SK-N-SH (cell line): ENCODE measurements around the gene FYCO1. TPM values are rescaled to one million over a fixed set of nuclear protein-coding genes. Genes with fewer than 3 reads are reported as not detected.
"Not testable (repeated sequence)": the region's sequence is repeated elsewhere in the genome, so short reads cannot be mapped to it uniquely, and the experiment has no call there.

ENCODE experiments used
- CTCF ChIA-PET: fragments of 300-600, 350-600 bp; formaldehyde crosslinking; extraction: SDS; loops from one replicate; lab custom pipeline; 2021; lab: Yijun Ruan, JAX
- POLR2A ChIA-PET: fragments of 350-600 bp; sonication (Branson Sonifier 250); formaldehyde crosslinking; extraction: SDS; loops from one replicate; lab custom pipeline; 2020; ENCODE audit warnings: antibody characterized with exemption, inconsistent platforms; lab: Yijun Ruan, JAX
- DNase-seq: peaks from one replicate; pipeline ENCODE4 v3.0.0; 2012
- H2AFZ ChIP-seq: fragments of 200-600 bp; sonication (generic); 2 replicates; pipeline ENCODE4 v1.8.1; 2016; ENCODE audit warnings: antibody characterized with exemption, mild to moderate bottlenecking, low read depth
- H3F3A ChIP-seq: fragments of 200-600 bp; sonication (generic); replicated peaks from 2 replicates; pipeline ENCODE3; 2016; ENCODE audit warnings: antibody characterized with exemption, mild to moderate bottlenecking; ENCODE audit not compliant: insufficient read depth
- H3K27ac ChIP-seq, 2 experiments: fragments of 200-500 bp in 1 of 2; fragments of 200-600 bp in 1 of 2; sonication (Bioruptor generic) in 1 of 2; sonication (generic), shearing (Covaris generic) in 1 of 2; 2 replicates each; pipeline versions ENCODE4 v1.5.1 to v1.6.1; 2014 to 2016; ENCODE audit warnings: low read depth in 2 of 2, inconsistent platforms in 1 of 2, low read length in 1 of 2, mild to moderate bottlenecking in 1 of 2, mixed read lengths in 1 of 2
- H3K27me3 ChIP-seq: fragments of 200-600 bp; sonication (generic), shearing (Covaris generic); 2 replicates; pipeline ENCODE4 v1.6.1; 2016; ENCODE audit warnings: mixed run types; ENCODE audit not compliant: insufficient read depth
- H3K36me3 ChIP-seq, 2 experiments: fragments of 200-500 bp in 1 of 2; fragments of 200-600 bp in 1 of 2; sonication (Bioruptor generic) in 1 of 2; sonication (generic) in 1 of 2; replicated peaks in 1 of 2; 2 replicates each; pipeline versions ENCODE3 to v1.5.1; 2014 to 2016; ENCODE audit warnings: low read length in 1 of 2, mild to moderate bottlenecking in 1 of 2; ENCODE audit not compliant: insufficient read depth in 2 of 2, control insufficient read depth in 1 of 2
- H3K4me1 ChIP-seq, 2 experiments: fragments of 200-500 bp in 1 of 2; fragments of 200-600 bp in 1 of 2; sonication (Bioruptor generic) in 1 of 2; sonication (generic), shearing (Covaris generic) in 1 of 2; 2 replicates each; pipeline versions ENCODE4 v1.5.1 to v1.6.1; 2014 to 2016; ENCODE audit warnings: low read depth in 1 of 2, low read length in 1 of 2, mixed run types in 1 of 2; ENCODE audit not compliant: insufficient read depth in 2 of 2, control insufficient read depth in 1 of 2
- H3K4me2 ChIP-seq: fragments of 200-600 bp; sonication (generic), shearing (Covaris generic); 2 replicates; pipeline ENCODE4 v1.6.1; 2017; ENCODE audit warnings: mixed run types
- H3K4me3 ChIP-seq, 2 experiments: fragments of 200-500 bp in 1 of 2; fragments of 200-600 bp in 1 of 2; sonication (Bioruptor generic) in 1 of 2; sonication (generic), shearing (Covaris generic) in 1 of 2; 2 replicates each; pipeline versions ENCODE4 v1.5.1 to v1.8.1; 2014 to 2016; ENCODE audit warnings: low read depth in 2 of 2, inconsistent platforms in 1 of 2, low read length in 1 of 2, mild to moderate bottlenecking in 1 of 2, mixed read lengths in 1 of 2, moderate library complexity in 1 of 2
- H3K79me2 ChIP-seq: fragments of 200-600 bp; sonication (generic); 2 replicates; pipeline ENCODE4 v1.8.1; 2017; ENCODE audit warnings: mild to moderate bottlenecking; ENCODE audit not compliant: insufficient read depth
- H3K9ac ChIP-seq: fragments of 200-600 bp; sonication (generic); 2 replicates; pipeline ENCODE4 v1.6.1; 2017; ENCODE audit warnings: mixed run types
- H3K9me2 ChIP-seq: fragments of 200-600 bp; sonication (generic); 2 replicates; pipeline ENCODE4 v1.6.1; 2017; ENCODE audit warnings: mixed run types
- H3K9me3 ChIP-seq: fragments of 200-600 bp; sonication (generic); 2 replicates; pipeline ENCODE4 v1.6.1; 2017; ENCODE audit warnings: mixed run types, mild to moderate bottlenecking, moderate library complexity
- H4K20me1 ChIP-seq: fragments of 200-600 bp; sonication (generic); 2 replicates; pipeline ENCODE4 v1.6.1; 2017; ENCODE audit warnings: mild to moderate bottlenecking, mixed run types; ENCODE audit not compliant: insufficient read depth
- FOXJ3 ChIP-seq: sonication (generic); formaldehyde crosslinking; IDR thresholded peaks from 2 replicates; pipeline ENCODE4 v1.5.1; 2020; ENCODE audit warnings: mild to moderate bottlenecking, missing genetic modification reagents
- FOXM1 ChIP-seq: IDR thresholded peaks from 2 replicates; pipeline ENCODE4 v1.4.0; 2012; ENCODE audit warnings: low read depth, mild to moderate bottlenecking
- GABPA ChIP-seq: IDR thresholded peaks from 2 replicates; pipeline ENCODE4 v1.4.0; 2012; ENCODE audit warnings: low read depth, mild to moderate bottlenecking
- GATA2 ChIP-seq: sonication (generic); formaldehyde crosslinking; IDR thresholded peaks from 2 replicates; pipeline ENCODE4 v1.5.0; 2020; ENCODE audit warnings: mild to moderate bottlenecking, missing genetic modification reagents
- JUND ChIP-seq: IDR thresholded peaks from 2 replicates; pipeline ENCODE4 v1.4.0; 2012
- MAX ChIP-seq: IDR thresholded peaks from 2 replicates; pipeline ENCODE4 v1.4.0; 2012; ENCODE audit warnings: low read depth
- NFIC ChIP-seq: IDR thresholded peaks from 2 replicates; pipeline ENCODE4 v1.4.0; 2012; ENCODE audit warnings: borderline replicate concordance
- NRF1 ChIP-seq: IDR thresholded peaks from 2 replicates; pipeline ENCODE4 v1.6.1; 2012; ENCODE audit warnings: low read depth, mild to moderate bottlenecking, low read length
- RFX5 ChIP-seq: IDR thresholded peaks from 2 replicates; pipeline ENCODE4 v1.6.1; 2012; ENCODE audit warnings: mild to moderate bottlenecking, improper control_type of control experiment, low read length
- TAF1 ChIP-seq: IDR thresholded peaks from 2 replicates; pipeline ENCODE4 v1.6.1; 2012; ENCODE audit warnings: low read depth, mild to moderate bottlenecking, low read length, moderate library complexity, borderline replicate concordance
- TCF12 ChIP-seq: IDR thresholded peaks from 2 replicates; pipeline ENCODE4 v1.4.0; 2012
- TEAD4 ChIP-seq: IDR thresholded peaks from 2 replicates; pipeline ENCODE4 v1.4.0; 2012; ENCODE audit warnings: mild to moderate bottlenecking, borderline replicate concordance; ENCODE audit not compliant: insufficient read depth
- USF2 ChIP-seq: fragments of 150-350 bp; IDR thresholded peaks from 2 replicates; pipeline ENCODE4 v1.6.1; 2017; ENCODE audit warnings: antibody characterized with exemption, low read length, low read depth, borderline replicate concordance
- YY1 ChIP-seq: IDR thresholded peaks from 2 replicates; pipeline ENCODE4 v1.4.0; 2012; ENCODE audit warnings: low read depth, mild to moderate bottlenecking
- WGBS: methylation state at CpG from one replicate; pipeline ENCODE4 v1.1.6; 2017; ENCODE audit warnings: low lambda C conversion rate; 5-methylcytosine and 5-hydroxymethylcytosine counted together
- polyA plus RNA-seq, 3 experiments: library from polyadenylated mRNA; depleted of rRNA; stranded (reverse); fragments of >200 nt; gene quantifications; 2 replicates each; pipeline ENCODE4 v1.2.3, GENCODE V29; 2012
- TF ChIP-seq, protein P1 (sequence below): IDR thresholded peaks from 2 replicates; pipeline ENCODE4 v1.4.0; 2012; ENCODE audit warnings: low read depth, borderline replicate concordance

The FYCO1 gene
- polyA plus RNA-seq, 1 of the 3 experiments (the other 2 are of a cell fraction), result 5.5 TPM

- Histone ChIP-seq H3K9me3 (no peaks in the 10 kb centered on the region), H3F3A (no peaks in the 10 kb centered on the region), H3K79me2 (no peaks in the 10 kb centered on the region), H3K36me3 (no peaks in the 10 kb centered on the region), H4K20me1 (no peaks in the 10 kb centered on the region), H3K4me1 (no peaks in the 10 kb centered on the region; a peak in 1 of 4 replicates), H3K9ac (no peak overlapping the region), H3K27ac (no peak overlapping the region), H3K27me3 (peaks cover 7% of the 10 kb centered on the region; the same call in 1 of the 2 replicates), H2AFZ (no peak overlapping the region), H3K4me2 (no peak overlapping the region), H3K4me3 (no peak overlapping the region), H3K9me2 (no peaks in the 10 kb centered on the region)
- no peak for TF ChIP-seq TAF1
- POLR2A ChIA-PET, result no interaction called here
- CTCF ChIA-PET, result interaction anchor here (1.0 kb wide), 1 partner anchor 62 kb away, joined by 5 read pairs; no protein-coding TSS in a partner anchor
- DNase-seq, result no peak
- 34% methylated on average over 2 of the region's 2 CpGs for WGBS
These were observed 5.6 kb upstream of the FYCO1 start for GRCh38 chr3:46001178-46001577.

- Histone ChIP-seq H3K9me3 (no peaks in the 10 kb centered on the region), H3K9ac (no peak overlapping the region), H3K36me3 (no peaks in the 10 kb centered on the region), H3K27ac (no peak overlapping the region), H3K4me3 (no peak overlapping the region), H3K27me3 (peaks cover 7% of the 10 kb centered on the region; the same call in 1 of the 2 replicates), H3K79me2 (no peaks in the 10 kb centered on the region), H3K4me2 (no peak overlapping the region), H4K20me1 (no peaks in the 10 kb centered on the region), H2AFZ (no peak overlapping the region), H3K9me2 (no peaks in the 10 kb centered on the region), H3F3A (peaks cover 6% of the 10 kb centered on the region), H3K4me1 (peaks cover 7 to 8% of the 10 kb centered on the region in 2 experiments; a peak in 2 of 4 replicates)
- ChIA-PET CTCF (interaction anchor here (1.7 kb wide), 1 partner anchor 59 kb away, joined by 4 read pairs; no protein-coding TSS in a partner anchor), POLR2A (no interaction called here)
- no peak for DNase-seq
- no peak for TF ChIP-seq NFIC
- no peak for TF ChIP-seq FOXM1
- TF ChIP-seq FOXJ3 (CRISPR knock-in tag), result no peak
- TF ChIP-seq GABPA, result no peak
- TF ChIP-seq MAX, result no peak
- no peak for TF ChIP-seq TEAD4
- no peak for TF ChIP-seq JUND
- TF ChIP-seq YY1, result no peak
- TF ChIP-seq NRF1, result no peak
- no peak for TF ChIP-seq TCF12
- TF ChIP-seq GATA2, result no peak
- TF ChIP-seq, protein P1, sequence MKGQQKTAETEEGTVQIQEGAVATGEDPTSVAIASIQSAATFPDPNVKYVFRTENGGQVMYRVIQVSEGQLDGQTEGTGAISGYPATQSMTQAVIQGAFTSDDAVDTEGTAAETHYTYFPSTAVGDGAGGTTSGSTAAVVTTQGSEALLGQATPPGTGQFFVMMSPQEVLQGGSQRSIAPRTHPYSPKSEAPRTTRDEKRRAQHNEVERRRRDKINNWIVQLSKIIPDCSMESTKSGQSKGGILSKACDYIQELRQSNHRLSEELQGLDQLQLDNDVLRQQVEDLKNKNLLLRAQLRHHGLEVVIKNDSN, result no peak
- TF ChIP-seq RFX5, result no peak
- TF ChIP-seq USF2, result no peak
- WGBS, result 54% methylated on average over 2 of the region's 2 CpGs
These were observed 2.3 kb upstream of the FYCO1 start for GRCh38 chr3:45997942-45998341.

DNA sequence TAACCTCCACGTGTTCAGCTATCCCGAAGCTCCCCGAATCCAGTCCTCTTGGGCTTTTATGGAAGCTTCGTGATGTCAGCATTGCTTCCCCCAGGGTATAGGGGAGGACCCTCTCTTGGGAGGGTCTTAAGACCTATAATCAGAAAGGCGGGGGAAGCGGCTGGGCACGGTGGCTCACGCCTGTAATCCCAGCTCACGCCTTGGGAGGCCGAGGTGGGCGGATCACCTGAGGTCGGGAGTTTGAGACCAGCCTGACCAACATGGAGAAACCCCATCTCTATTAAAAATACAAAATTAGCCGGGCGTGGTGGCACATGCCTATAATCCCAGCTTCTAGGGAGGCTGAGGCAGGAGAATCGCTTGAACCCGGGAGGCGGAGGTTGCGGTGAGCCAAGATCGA is 1.9 kb upstream of the FYCO1 start:
- H3K27ac ChIP-seq, H3K9me3 ChIP-seq, H3K79me2 ChIP-seq, H3K4me2 ChIP-seq, H3K9me2 ChIP-seq, H2AFZ ChIP-seq, H3K27me3 ChIP-seq, H3K9ac ChIP-seq, H4K20me1 ChIP-seq, POLR2A ChIA-PET, H3K4me3 ChIP-seq, H3K36me3 ChIP-seq, DNase-seq, H3F3A ChIP-seq: not testable (repeated sequence)
- WGBS, result 77% methylated on average over 18 of the region's 19 CpGs
- CTCF ChIA-PET, result interaction anchor here (2.7 kb wide), 1 partner anchor 80 kb away, joined by 7 read pairs; no protein-coding TSS in a partner anchor
- H3K4me1 ChIP-seq, result peaks cover 8 to 12% of the 10 kb centered on the region in 2 experiments; a peak in 3 of 4 replicates
